ENCODE measurements around the gene NUP42.

- TF ChIP-seq CTCF (IDR thresholded peaks at IDR 0.05) (no peak), POLR2A (IDR thresholded peaks at IDR 0.05) (no peak)
Measured at GRCh38 chr7:23183279-23184012, 1.6 kb downstream of the NUP42 start.

Data from lower leg skin (tissue), 3 donors.